Measurements from ENCODE around the gene LIMK2.

Gene LIMK2

GRCh38 chr22:31238057-31238456 is 26.0 kb downstream of the LIMK2 start:
- H3K27ac ChIP-seq: no peak overlapping the region
- no peak for DNase-seq (ENCODE audit: low spot score)
- TF ChIP-seq CTCF (conservative IDR thresholded peaks at IDR 0.05; ENCODE audit: low read depth): no peak
- ChIA-PET POLR2A (ENCODE audit: low non-redundant PET) (no interaction called here), CTCF (no interaction called here)

GRCh38 chr22:31239771-31240370 is 27.8 kb downstream of the LIMK2 start:
- no peak for TF ChIP-seq CTCF (conservative IDR thresholded peaks at IDR 0.05; ENCODE audit: low read depth)
- ChIA-PET CTCF (no interaction called here), POLR2A (ENCODE audit: low non-redundant PET) (no interaction called here)
- no peak overlapping the region for H3K27ac ChIP-seq
- DNase-seq (ENCODE audit: low spot score): no peak

GRCh38 chr22:31241200-31241599 is 29.1 kb downstream of the LIMK2 start:
- TF ChIP-seq CTCF (conservative IDR thresholded peaks at IDR 0.05; ENCODE audit: low read depth): no peak
- no peak overlapping the region for H3K27ac ChIP-seq
- CTCF ChIA-PET: interaction anchor here (0.7 kb wide), 1 partner anchor 107 kb away, joined by 3 read pairs; no protein-coding TSS in a partner anchor
- DNase-seq (ENCODE audit: low spot score): no peak
- POLR2A ChIA-PET (ENCODE audit: low non-redundant PET): no interaction called here

GRCh38 chr22:31241936-31242335 is 29.8 kb downstream of the LIMK2 start:
- ChIA-PET POLR2A (ENCODE audit: low non-redundant PET) (no interaction called here), CTCF (no interaction called here)
- no peak for DNase-seq (ENCODE audit: low spot score)
- H3K27ac ChIP-seq: no peak overlapping the region
- no peak for TF ChIP-seq CTCF (conservative IDR thresholded peaks at IDR 0.05; ENCODE audit: low read depth)

GRCh38 chr22:31243339-31244045 is 31.4 kb downstream of the LIMK2 start:
- DNase-seq (ENCODE audit: low spot score): peak; percentile 61
- peak overlapping the region; percentile 87 for H3K27ac ChIP-seq
- ChIA-PET CTCF (interaction anchor here (0.6 kb wide), 1 partner anchor 23 kb away, joined by 3 read pairs; no protein-coding TSS in a partner anchor), POLR2A (ENCODE audit: low non-redundant PET) (interaction anchor here (0.6 kb wide), 1 partner anchor 30 kb away, joined by 3 read pairs; no protein-coding TSS in a partner anchor)
- TF ChIP-seq CTCF (conservative IDR thresholded peaks at IDR 0.05; ENCODE audit: low read depth): 0 out of 2 replicates have a peak, but pooled peaks have one; percentile 15

- TF ChIP-seq CTCF (conservative IDR thresholded peaks at IDR 0.05; ENCODE audit: low read depth): no peak
- ChIA-PET CTCF (interaction anchor here (0.5 to 0.6 kb wide), 2 partner anchors 22 to 137 kb away, joined by 3 read pairs; partner anchors contain the start of gene SELENOM), POLR2A (ENCODE audit: low non-redundant PET) (no interaction called here)
- peak; percentile 50 for DNase-seq (ENCODE audit: low spot score)
- H3K27ac ChIP-seq: peak overlapping the region; percentile 87
Observed at GRCh38 chr22:31244046-31244942, 32.2 kb downstream of the LIMK2 start.
